Activated gamma-delta T cell treated with anti-CD3 and anti-CD28 coated beads, Interleukin-2, amount 50 U/mL, for 16 hours (primary cell): Measurements from ENCODE around the gene EIF1AX.
"Not testable (repeated sequence)": the region's sequence is repeated elsewhere in the genome, so short reads cannot be mapped to it uniquely, and the experiment has no call there.

Experiments
- DNase-seq: peaks from one replicate; pipeline ENCODE4 v3.0.0-alpha.2; 2020; ENCODE audit warnings: low read depth

The EIF1AX gene, protein sequence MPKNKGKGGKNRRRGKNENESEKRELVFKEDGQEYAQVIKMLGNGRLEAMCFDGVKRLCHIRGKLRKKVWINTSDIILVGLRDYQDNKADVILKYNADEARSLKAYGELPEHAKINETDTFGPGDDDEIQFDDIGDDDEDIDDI

DNA sequence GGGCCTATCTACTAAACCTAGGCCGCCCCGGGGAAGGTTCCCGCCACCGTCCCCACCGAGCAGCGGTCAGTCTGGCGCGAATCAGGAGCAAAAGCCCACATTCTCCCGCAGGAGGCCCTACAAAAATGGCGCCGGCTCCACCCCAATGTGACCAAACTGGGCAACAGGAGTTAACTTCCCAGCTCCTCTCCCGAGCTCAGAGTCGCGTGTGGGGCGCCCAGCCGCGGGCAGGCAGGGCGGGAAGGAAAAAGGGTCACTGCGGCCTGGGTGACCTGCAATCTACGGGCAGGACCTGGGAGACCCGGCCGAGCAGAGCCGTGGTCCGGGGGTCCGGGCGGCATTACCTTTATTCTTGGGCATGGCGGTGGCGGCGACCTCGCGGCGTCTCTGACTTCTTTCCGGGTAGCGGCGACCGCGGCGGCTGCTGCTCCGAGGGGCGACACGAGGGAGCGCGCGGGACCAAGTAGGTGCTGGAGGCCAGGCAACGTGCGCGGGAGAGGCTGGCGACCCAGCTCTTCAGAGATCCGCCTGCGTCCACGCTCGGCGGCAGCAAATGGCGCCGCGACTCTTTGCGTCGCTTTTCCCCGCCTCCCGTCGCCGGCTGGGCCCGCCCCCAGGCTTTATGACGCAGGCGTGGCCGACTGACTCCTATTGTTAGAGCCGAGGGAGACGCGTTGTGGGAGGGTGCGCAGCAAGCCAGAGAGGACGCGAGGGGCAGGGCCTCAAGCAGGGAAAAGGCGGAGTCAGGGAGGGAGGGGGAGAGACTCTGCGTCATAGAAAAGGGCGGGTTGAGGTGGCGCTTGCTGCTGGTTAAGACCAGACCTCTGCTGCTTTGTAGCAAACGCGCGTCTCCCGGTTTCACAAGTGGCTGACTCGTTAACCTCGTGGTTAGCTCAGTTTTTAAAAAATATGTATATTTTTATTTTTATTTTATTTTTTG is at the start of gene EIF1AX:
Gene EIF1AX (minus strand): TSS at position 558 of the 940 bp plus-strand sequence. CDS start 198 bp downstream, at position 360.
- peak; percentile 98 for DNase-seq

DNA sequence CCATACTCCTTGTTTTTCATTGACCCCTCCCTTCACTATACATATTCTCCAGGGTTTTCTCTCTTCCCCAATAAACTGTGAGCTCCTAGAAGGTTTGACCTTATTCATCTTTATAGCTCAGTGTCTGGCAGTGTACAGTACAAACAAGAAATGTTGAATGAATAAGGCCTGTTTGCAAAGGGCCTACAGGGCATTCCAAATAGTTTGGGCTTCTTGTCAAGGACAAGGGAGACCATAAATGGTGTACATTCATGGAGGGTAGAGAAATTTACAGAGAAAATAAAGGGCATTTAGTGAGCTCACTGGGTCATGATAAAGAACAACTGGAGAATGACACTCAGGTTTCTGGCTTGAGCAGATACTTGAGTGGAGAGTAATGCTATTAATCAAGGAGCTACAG is 47.5 kb upstream of the EIF1AX start:
- no peak for DNase-seq

- DNase-seq, result no peak
Observed at GRCh38 chrX:20181598-20182329, 40.1 kb upstream of the EIF1AX start.

DNA sequence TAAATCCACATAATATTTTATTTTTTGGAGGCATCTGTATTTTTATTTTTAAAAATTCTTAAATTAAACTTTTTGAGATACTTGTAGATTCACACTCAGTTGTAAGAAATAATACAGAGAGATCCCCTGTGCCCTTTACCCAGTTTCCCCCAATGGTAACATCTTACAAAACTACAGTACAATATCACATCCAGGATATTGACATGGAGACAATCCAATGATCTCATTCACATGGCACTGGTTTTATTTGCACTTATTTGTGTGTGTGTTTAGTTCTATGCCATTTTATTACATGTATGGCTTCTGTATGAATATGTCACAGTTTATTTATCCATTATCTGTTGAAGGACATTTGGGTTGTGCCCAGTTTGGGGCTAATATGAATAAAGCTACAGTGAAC is 35.5 kb upstream of the EIF1AX start:
- DNase-seq, result no peak

DNA sequence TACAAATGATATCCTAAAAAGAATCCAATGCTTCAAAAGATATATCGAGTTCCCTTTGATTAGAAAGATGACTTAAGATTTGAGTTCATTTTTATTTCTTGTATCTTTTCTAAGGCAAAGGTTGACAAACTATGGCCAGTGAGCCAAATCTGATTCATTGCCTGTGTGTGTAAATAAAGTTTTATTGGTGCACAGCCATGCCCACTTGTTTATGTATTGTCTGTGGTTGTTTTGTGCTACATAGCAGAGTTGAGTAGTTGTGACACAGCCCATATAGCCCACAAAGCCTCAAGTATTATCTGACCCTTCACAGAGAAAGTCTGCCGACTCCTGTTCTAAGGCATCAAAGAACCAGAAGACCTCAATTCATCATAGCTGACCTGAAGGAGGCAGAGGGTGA is 32.2 kb upstream of the EIF1AX start:
- no peak for DNase-seq

GRCh38 chrX:20173313-20173712 is 31.7 kb upstream of the EIF1AX start:
- DNase-seq, result no peak

- DNase-seq, result no peak
Observed at GRCh38 chrX:20171887-20172286, 30.2 kb upstream of the EIF1AX start.

- DNase-seq, result not testable (repeated sequence)
Observed at GRCh38 chrX:20162516-20162915, 20.9 kb upstream of the EIF1AX start.

GRCh38 chrX:20159797-20160385 is 18.3 kb upstream of the EIF1AX start:
- no peak for DNase-seq

- DNase-seq, result no peak
Observed at GRCh38 chrX:20151689-20152088, 10.1 kb upstream of the EIF1AX start.

GRCh38 chrX:20149326-20149725 is 7.7 kb upstream of the EIF1AX start:
- DNase-seq, result no peak

DNA sequence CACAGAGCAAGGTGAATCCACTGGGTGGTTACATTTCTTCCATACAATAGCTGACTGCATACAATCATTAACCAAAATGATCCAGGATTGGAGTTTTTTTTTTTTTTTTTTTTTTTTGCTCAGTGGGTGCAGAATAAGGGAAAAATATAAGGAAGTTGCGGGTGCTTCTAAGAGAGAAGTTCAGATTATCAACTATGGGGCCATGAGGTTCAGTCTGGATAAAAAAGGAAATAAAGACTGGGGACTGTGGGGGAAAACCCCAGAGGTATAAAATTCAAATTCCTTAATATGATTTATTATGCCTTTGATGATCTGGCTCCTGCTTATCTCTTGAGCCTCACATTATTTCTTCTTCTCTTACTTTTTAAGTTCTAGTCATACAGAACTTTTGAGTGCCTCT is 5.9 kb upstream of the EIF1AX start:
- DNase-seq, result no peak

DNA sequence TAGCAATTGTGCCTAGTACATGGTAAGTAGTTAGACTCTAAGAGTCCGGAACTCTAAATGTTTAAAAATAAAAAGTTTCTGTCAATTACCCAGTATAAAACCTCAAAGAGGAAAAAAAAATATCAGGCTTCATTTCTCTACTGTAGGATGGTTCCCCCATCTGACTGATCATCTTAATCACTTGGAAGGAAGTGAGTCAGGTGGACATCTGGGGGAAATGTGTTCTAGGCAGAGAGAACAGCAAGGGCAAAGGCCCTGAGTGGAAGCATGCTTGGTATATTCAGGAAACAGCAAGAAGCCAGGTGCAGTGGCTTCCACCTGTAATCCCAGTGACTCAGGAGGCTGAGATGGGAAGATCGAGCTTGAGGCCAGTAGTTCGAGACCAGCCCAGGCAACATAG is 2.9 kb upstream of the EIF1AX start:
- DNase-seq, result no peak

GRCh38 chrX:20143561-20143960 is 1.9 kb upstream of the EIF1AX start:
- no peak for DNase-seq

DNA sequence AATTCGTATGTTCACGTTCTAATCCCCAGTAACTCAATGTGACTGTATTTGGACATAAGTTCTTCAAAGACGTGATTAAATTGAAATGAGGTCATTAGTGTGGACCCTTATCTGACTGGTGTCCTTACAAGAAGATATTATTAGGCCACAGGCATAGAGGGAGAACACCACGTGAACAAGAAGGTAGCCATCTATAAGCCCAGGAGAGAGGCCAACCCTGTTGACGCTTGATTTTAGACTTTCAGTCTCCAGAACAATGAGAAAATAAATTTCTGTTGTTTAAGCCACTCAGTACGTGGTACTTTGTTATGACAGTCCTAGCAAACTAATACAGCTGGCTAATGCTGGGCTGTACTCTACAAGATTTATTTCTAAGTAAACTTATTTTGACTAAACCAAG is 1.5 kb upstream of the EIF1AX start:
- DNase-seq, result no peak

DNA sequence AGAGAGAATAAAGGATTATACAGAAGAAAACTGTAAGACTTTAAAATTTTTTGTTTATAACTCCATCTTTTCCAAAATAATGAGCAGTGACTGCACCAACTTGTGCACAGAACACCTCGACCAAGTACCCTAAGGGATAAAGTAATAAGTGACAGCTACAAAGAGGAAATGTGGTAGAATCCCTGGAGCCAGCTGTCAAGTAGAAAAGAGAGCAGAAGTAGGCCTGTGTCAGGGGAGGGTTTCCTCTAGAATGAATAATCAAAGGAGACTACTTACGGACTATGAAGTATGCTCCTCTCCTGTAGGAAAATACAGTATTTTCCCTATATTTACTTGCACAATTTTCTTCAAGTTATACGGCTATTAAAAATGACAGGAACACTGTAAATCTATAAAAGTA is 1.2 kb downstream of the EIF1AX start:
- DNase-seq, result no peak

- no peak for DNase-seq
Observed at GRCh38 chrX:20139966-20140365, 1.7 kb downstream of the EIF1AX start.

DNA sequence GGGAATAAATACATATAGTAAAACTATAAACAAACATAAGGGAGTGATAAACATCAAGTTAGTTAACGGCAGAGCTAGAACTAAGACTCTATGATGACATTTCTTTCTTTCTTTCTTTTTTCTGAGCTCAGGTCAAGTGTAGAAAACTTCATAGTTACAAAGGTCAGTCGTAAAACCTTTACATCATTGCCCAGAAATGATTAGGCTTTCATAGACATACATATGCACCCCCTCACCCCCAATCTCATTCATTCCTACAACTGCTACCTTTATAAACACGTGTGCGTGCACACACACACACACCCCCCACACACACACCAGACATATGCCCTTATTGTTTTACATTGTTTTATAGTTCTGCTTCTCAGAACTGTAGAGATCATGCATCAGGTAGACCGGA is 5.7 kb downstream of the EIF1AX start:
- no peak for DNase-seq

- DNase-seq, result no peak
Observed at GRCh38 chrX:20132666-20133065, 9.0 kb downstream of the EIF1AX start.

DNA sequence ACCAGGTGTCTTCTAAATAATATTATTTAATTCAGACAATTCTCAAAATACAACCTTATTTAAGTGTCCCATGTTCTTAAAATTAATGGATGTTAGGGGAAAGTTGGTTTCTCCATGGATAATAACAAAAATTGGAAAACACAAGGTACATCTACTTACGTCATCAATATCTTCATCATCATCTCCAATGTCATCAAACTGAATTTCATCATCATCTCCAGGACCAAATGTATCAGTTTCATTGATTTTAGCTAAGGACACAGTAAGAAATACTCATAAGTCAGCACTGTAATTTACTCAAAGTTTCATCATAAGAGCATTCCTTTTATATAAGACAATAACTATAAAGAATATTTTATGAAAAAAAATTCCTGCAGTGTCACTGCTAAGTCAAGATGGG is 11.3 kb downstream of the EIF1AX start:
- no peak for DNase-seq

GRCh38 chrX:20129547-20129946 is 12.1 kb downstream of the EIF1AX start:
- no peak for DNase-seq

GRCh38 chrX:20128670-20129069 is 13.0 kb downstream of the EIF1AX start:
- DNase-seq, result no peak

DNA sequence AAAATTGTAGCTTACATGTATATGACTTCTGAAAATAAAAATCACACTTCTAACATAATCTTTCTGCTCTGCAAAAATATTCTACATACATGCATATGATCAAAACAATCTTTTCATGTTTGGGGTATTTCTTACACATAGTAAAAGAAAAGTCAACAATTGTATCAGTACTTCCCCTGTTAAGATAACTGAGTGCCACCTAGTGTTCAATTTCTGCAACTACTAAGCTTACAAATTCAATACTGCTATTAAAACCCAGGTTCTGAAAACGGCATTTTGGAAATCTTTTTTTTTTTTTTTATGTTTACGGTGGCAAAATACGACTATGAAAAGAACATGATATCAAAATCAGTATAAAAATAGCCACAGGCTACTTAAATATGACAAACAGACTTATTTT is 14.2 kb downstream of the EIF1AX start:
- not testable (repeated sequence) for DNase-seq
